Head of caudate nucleus (tissue), 42 donors: ENCODE results near the gene COBL.

Source experiments
- DNase-seq, 42 donors: peaks; one replicate each; pipeline versions ENCODE4 v3.0.0 to v3.0.0-alpha.2; 2020 to 2021; ENCODE audit warnings: mixed read lengths in 7 of 42
- intact Hi-C: fragments of 100-400 bp; cut with DNase I; formaldehyde crosslinking; loops from one replicate; pipeline ENCODE4 v1.15.0; 2022

COBL gene

DNA sequence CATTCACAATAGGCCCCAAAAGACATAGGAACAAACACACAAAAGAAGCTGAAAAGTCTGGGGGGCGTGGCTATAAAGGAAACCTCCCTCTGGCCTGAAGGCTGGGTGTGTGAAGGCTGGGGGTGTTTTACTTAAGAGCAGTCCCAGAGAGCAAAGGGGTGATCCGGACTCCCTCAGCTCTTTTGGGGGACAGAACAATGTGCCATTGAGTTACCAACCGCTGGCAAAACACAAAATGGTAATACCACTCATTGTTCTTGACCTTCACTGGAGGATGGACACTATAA is 189.0 kb downstream of the COBL start:
- intact Hi-C loops: no loop called here
- peak in 2 of 42 donors; percentile 9 to 38 for DNase-seq

DNA sequence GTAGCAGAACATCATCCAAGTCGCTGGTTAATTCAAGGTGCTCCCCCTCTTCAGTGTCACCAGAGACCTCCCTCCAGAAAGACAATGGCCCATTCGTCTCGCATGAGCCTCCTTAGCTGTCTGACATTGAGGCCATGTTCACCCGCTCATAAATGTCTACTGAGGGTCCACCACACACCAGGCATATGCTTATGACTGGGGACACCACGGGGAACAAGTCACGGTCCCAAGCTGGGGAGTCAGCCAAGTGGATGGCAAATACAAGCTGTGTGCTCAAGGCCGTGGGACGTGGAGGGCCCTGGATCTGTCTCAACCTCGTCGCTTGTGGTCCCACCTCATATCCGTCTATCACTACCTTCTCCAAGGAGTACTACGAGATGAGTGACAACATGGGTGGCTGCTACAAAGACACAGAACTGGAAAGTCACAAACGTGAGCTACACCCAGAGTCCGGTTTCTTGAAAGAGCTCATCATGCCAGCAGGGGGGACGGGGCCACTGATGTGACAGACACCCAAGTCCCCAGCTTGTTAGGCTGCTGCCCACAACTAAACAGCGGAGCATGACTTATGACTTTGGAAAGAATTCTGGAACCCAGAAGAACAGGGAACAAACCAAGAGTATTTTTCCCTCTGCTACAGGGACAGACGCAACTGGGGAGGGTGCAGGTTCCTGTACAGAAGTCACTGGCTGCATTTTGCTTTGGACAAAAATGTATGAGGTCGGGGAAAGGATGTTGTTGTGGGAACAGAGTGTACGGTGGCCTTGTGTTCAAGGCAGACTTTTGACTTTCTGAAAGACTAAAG is 189.6 kb downstream of the COBL start:
- peak in 2 of 42 donors; percentile 32 to 40 for DNase-seq
- intact Hi-C loops: no loop called here

DNA sequence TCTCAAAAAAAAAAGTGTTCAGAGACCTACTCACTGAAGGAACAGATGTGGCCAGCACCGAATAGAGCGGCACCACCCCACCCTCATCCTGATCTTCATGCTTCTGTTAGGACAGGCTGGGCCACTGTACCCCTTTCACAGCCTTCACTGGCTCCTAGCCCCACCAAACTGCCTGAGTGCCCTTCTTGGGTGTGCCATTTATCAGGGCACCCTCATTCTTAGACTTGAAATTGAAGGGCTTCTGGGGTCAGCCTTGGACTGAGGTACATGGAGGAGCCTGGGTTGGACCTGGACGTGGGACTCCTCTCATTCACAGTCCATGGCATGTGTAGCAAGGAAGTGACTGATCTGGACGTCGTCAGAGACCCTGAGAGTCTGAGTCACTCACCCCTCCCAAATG is 190.3 kb downstream of the COBL start:
- intact Hi-C loops: no loop called here
- peak in 2 of 42 donors; percentile 27 to 28 for DNase-seq

DNA sequence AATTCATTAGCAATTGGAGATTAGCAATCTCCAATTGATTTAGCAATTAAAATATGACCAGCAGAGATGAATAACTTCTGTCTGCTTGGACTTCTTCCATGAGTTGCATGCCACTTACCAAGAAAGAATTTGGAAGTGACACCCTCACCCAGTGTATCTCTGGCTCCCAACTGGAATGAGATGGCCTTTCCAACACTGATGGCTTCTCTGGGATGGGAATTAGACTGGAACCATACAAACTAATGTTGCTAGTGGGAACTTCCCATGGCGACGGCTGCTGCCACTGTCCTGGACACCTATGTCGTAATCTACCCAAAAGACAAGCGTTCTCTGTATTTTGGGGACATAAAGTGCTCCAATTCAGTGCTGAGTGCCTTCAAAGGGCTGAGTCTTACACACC is 192.3 kb downstream of the COBL start:
- intact Hi-C loops: no loop called here
- peak in 2 of 42 donors; percentile 26 to 29 for DNase-seq

DNA sequence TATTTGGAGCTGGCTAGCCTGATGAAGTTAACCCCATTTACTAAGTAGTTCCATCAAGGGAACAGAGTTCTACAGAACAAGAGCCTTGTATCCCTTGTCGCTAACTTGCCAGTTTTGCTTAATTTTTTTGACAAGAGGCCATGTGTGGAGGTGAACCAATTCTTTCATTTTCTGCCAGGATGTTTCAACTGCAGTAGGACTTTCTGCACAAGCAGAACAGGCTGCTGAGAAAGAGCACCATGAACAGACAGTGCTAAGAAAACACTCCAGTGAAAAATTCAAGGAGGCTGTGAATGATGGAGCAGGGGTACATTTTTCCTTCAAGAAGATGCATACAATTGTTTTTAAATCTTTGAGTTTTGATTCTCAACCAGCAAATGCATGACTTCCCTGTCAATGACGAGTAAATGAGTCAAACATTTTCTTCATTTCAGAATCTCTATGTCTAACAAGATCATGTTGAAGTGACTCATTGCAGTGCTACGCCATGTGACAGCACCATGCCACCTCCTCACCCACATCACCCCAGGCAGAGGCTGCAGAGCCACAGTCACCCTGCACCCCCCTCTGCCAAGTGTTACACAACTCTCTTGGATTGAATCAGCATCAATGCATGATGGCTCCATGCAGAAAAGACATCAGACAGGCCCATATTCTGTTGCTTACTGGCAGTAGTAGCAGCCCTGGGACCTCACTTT is 193.1 kb downstream of the COBL start:
- intact Hi-C loops: no loop called here
- peak; percentile 68 to 97 (median 86) for DNase-seq

DNA sequence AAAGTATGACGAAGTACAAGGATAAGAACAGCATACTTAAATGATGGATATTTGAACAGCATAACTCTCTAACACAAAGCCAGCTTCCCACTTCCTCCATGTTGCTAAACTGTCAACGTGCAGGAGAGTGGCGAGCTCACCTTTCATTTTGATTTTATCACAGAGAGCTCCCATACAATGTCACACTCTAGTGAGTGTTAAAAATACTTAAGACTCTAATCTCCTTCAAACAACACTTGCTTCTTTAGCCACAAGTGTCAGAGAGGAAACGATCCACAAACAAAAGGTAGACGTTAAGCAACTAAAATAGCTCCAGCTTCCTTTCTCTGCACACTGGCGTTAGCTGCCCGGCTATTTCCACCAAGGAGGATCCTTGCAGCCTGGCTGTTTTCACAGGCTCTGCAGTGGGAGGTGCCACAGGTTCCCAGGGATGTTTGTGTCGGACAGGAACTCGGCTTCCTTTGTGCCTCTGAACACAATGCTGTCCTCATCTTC is 194.6 kb downstream of the COBL start:
- intact Hi-C loops: no loop called here
- DNase-seq: peak in 3 of 42 donors; percentile 29 to 48 (median 38)

DNA sequence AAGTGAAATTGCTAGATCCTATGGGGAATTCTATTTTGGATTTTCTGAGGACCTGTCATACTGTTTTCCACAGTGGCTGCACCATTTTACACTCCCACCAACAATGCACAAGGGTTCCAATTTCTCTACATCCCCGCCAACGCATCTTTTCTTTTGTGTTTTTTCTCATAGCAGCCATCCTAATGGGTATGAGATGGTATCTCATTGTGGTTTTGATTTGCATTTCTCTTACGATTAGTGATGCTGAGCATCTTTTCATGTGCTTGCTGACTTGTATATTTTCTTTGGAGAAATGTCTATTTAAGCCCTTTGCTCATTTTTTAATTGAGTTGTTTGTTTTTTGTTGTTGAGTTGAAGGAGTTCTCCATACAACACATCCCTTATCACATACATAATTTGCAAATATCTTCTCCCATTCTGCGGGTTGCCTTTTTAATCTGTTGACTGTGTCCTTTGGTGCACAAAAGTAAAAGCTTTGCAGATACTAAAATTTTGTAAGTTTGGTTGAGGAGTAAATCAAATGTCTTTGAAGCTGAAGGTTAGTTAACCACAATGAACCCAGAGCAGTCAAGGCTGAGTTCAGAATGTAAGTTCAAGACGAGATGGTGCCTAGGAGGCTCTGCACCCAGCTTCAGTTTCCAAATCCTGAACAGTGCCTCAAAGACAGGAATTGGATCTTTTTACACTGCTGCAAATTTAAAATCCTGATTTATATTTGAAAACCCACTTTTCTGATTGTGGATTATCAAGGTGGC is 195.4 kb downstream of the COBL start:
- intact Hi-C loops: no loop called here
- peak in 2 of 42 donors; percentile 26 to 30 for DNase-seq

DNA sequence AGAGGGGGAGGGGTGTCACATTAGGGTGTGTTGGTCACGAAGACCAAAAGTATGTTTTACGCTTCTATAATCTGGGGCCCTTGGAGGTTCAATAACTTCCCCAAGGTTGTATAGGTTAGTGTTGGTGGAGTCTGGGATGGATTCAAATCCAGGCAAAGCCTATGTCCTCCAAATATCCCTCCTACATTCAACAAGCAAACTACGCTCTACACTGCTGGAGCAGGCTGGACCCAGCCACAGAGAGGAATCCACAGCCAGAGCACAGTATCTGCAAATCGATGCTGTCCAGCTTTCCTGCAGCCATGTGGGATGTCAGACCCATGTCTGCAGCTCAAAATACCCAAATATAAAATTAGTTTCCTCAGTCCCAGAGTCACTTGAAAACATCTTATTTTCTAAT is 198.0 kb downstream of the COBL start:
- no peak for DNase-seq
- intact Hi-C loops: no loop called here

DNA sequence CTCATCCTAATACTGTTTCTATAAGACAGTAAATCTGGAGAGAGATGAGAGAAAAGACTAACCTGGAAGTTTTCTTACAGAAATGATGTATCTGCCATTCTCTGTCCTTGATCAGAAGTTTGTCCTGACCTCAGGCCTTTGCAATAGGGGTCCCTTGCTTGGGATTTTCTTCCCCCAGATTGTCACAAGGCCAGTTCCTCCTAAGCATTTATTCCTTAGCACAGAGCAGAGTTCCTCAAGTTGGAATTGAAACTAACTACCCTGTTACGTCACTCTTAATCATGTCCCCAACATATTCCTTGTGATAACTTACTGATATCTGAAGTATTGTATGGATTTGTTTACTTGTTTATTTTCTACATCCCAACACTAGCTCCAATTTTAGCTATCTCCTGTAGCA is 202.1 kb downstream of the COBL start:
- intact Hi-C loops: no loop called here
- no peak for DNase-seq

DNA sequence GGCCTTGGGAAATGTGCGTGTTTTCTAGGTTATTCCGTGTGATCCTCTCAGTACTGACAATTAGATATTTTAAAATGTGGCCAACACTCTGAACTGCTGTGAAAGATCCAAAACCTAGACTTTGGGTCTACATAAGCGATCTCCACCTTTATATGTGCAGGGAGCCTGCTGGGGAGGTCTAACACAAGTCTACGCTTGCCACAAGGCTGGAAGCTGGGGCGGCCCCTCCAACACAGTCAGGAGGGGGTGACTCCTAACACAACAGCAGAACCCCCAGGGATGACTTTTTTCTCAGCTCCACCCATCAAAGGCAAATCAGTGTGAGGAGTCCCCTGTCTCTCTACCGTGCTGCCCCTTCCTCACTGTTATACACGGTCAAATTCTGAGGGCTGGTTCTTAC is 202.6 kb downstream of the COBL start:
- DNase-seq: peak in 1 of 42 donors; percentile 34
- intact Hi-C loops: no loop called here

DNA sequence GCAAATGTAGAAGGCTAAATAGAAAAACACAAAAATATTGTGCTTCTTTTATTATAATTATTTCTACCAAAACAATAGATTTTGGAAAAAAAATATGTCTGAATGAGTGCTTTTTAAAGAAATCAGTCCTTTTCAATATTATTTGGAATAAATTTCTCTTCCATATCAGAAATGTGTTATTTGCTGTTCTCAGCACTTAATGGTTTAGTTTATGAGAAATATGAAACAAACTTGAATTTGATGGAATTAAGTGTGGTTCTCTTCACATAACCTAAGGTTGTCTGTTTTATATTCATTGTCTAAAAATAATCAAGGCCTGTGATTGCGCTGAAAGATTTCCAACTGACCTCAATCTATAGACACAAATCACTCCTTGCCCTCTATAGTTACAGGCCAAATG is 203.0 kb downstream of the COBL start:
- intact Hi-C loops: no loop called here
- DNase-seq: no peak

DNA sequence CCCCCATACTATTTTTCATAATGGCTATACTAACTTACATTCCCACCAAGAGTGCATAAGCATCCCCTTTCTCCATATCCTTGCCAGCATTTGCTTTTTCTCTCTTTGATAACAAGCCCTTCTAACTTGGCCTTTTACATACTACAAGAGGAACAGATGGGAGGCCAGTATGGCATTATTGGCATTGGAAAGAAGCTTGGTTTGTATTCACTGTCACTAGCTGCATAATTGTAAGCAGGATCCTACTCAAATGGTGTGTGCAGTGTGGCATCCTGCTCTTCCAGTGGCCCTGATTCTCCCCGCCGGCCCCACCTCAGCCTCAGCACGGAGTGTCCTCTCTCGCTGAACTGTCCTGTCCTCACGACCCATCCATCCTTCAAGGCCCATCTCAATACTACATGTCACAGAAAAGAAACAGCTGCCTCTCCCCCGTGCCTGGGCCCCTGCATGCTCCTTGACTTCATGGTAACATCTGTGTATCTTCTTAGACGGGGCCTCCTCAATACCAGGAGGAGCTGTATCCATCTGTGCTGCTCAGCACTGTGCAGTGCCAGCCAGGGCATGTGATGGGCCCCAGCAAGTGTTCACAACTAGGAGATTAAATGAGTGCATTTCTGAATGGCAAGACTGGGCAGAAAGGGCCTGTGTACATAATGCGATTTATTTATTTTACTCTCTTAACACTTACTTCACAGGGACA is 205.2 kb downstream of the COBL start:
- intact Hi-C loops: no loop called here
- DNase-seq: no peak

DNA sequence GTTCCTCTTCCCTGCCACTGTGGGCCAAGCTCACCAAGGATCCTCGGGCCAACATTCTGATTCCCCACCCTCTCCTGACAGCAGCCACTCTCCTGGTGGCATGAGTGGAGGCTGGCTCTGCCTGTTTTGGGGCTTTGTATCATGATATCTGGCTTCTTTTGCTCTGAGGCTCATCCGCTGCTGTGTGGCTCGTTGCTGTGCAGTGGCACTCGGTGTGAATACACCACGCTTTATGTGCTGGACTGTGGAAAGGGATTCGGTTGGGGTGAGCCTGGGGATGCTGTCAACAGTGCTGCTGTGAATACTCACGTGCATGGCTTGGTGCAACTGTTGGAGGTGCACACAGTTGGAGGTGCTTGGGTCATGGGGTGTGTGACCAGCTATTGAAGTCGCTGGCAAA is 208.5 kb downstream of the COBL start:
- DNase-seq: no peak

DNA sequence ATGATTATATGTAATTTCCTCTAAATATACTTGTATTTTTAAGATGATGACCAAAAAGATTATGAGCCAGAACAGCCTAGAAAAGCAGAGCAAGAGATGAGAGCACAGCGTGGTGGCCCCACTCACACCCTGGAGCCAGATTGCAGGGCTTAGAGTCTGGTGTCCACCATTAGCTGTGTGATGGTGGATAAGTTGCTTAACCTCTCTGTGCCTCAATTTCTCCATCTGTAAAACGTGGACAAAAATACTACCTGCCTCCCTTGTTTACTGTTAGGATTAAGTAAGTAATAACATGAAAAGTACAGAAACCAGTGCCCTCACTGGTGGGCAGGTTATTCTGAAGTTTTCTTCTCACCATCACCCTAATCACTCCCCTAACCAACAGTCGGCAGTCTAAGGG is 212.3 kb downstream of the COBL start:
- no peak for DNase-seq

More for the DNA sequence above, 208.5 kb downstream of the COBL start:
- intact Hi-C loops: no loop called here

DNA sequence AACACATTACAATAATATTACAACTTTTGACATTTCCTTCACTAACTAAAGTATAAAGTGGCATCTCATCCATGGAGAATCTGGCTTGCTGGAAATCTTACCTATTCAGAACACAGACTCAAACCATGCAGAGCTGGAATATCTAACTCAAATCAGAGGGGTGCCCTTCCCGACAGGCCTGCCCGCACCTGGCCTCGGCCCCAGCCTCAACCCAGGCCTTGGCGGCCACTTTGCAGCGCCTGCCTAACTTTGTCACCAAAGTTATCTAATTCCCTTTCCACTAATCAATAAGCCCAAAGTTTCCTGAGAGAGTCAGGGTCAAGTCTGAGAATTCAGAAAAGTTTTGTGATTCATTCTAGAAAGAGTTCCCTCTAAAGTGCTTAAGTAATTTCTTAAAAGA is 212.9 kb downstream of the COBL start:
- DNase-seq: no peak

More for the DNA sequence above, 212.3 kb downstream of the COBL start:
- intact Hi-C loops: no loop called here

DNA sequence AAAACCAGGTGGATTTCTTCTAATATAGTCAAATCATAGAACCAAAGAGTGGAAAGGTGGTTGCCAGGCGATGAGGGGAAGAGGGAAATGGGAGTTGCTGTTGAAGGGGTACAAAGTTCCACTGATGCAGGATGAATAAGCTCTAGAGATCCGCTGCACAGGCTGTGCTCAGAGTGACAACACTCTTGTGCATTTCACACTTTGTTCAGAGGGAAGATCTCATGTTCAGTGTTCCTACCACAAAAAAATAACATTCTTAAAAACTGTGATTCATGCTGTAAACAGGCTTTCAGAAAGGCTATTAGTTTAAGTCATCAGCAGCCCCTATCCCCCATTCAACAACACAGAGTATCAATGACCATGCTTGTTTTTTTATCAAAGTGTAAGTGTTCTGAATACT is 213.8 kb downstream of the COBL start:
- DNase-seq: no peak
- intact Hi-C loops: no loop called here

More for the DNA sequence above, 212.9 kb downstream of the COBL start:
- intact Hi-C loops: no loop called here

DNA sequence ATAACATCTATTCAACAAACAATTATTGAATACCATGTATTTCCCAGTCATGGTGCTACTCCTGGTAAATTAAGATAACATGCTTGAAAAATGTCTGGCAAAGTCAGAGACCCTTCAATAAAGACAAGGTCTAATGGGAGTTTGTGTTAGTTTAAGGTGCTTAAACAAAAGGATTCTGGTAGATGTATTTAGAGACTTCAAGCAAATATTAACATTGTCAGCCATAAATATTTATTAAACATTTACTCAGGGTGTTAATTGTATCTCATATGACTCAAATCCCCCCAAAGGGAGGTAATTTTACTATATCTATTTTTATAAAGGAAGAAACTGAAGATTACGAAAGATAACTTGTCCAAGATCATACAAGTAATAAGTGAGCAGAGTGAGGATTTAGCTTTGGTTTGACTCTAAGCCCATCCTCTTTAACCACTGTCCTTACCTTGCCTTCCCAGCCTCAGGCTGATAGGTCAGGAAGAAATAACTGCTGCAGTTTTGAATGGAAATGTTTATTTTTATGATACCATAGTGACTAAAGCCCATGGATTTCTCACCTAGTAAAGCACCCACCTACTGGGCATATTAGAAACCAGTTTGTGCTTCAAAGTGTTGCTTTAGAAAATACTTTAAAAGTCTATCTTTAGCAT is 215.4 kb downstream of the COBL start:
- intact Hi-C loops: no loop called here
- no peak for DNase-seq

DNA sequence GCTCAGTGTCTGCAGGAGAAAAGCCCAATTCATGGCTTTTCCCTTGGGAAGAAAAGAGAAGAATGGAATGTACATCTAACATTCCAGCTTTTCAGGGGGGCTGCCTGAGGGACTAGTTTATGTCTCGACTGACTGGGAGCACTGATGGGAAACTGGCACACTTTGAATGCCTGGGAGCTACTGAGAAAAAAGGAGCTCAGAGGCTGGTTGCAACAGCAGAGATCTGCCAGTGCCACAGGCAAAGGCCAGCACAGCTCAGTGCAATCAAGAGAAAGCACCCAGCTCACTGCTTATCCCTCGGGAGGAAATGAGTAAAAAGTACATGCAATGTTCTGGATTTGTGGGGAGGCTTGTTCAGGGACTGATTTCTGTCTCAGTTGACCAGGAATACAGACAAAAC is 226.2 kb downstream of the COBL start:
- peak in 3 of 42 donors; percentile 35 to 40 (median 39) for DNase-seq
- intact Hi-C loops: no loop called here
